ENCODE measurements around the gene OR8B12.

The OR8B12 gene

GRCh38 chr11:124543554-124543953 is at the start of gene OR8B12:
OR8B12 (minus strand) TSS chr11:124543654; CDS start chr11:124543654, 0 bp downstream.
- DNase-seq = no peak

- no peak for DNase-seq
Observed at GRCh38 chr11:124592627-124593026, 49.2 kb upstream of the OR8B12 start.

- DNase-seq = no peak
Observed at GRCh38 chr11:124591430-124591829, 48.0 kb upstream of the OR8B12 start.

- peak; percentile 59 for DNase-seq
Observed at GRCh38 chr11:124586238-124586860, 42.9 kb upstream of the OR8B12 start.

GRCh38 chr11:124584681-124585372 is 41.4 kb upstream of the OR8B12 start:
- DNase-seq = no peak

- no peak for DNase-seq
Observed at GRCh38 chr11:124583781-124584180, 40.3 kb upstream of the OR8B12 start.

- no peak for DNase-seq
Observed at GRCh38 chr11:124582565-124582964, 39.1 kb upstream of the OR8B12 start.

GRCh38 chr11:124581817-124582216 is 38.4 kb upstream of the OR8B12 start:
- DNase-seq = no peak

GRCh38 chr11:124578761-124579160 is 35.3 kb upstream of the OR8B12 start:
- DNase-seq = no peak

- DNase-seq = no peak
Observed at GRCh38 chr11:124577716-124578427, 34.4 kb upstream of the OR8B12 start.

- no peak for DNase-seq
Observed at GRCh38 chr11:124570160-124570559, 26.7 kb upstream of the OR8B12 start.

- DNase-seq = no peak
Observed at GRCh38 chr11:124569697-124570096, 26.2 kb upstream of the OR8B12 start, which contains the start of gene OR8A1. OR8A1 (plus strand) TSS chr11:124569997; CDS start chr11:124570120, 123 bp downstream.

GRCh38 chr11:124556828-124557227 is 13.4 kb upstream of the OR8B12 start:
- DNase-seq = no peak

- DNase-seq = no peak
Observed at GRCh38 chr11:124551987-124552386, 8.5 kb upstream of the OR8B12 start.

GRCh38 chr11:124551189-124551588 is 7.7 kb upstream of the OR8B12 start:
- DNase-seq = no peak

- no peak for DNase-seq
Observed at GRCh38 chr11:124543145-124543544, 309 bp downstream of the OR8B12 start.

GRCh38 chr11:124541204-124541603 is 2.2 kb downstream of the OR8B12 start:
- DNase-seq = no peak

GRCh38 chr11:124538019-124538418 is 5.4 kb downstream of the OR8B12 start:
- DNase-seq = peak; percentile 25

- DNase-seq = peak; percentile 41
Observed at GRCh38 chr11:124536520-124536919, 6.9 kb downstream of the OR8B12 start.

GRCh38 chr11:124535552-124536232 is 7.8 kb downstream of the OR8B12 start:
- peak; percentile 36 for DNase-seq

GRCh38 chr11:124534051-124534450 is 9.4 kb downstream of the OR8B12 start:
- DNase-seq = no peak

- DNase-seq = no peak
Observed at GRCh38 chr11:124533626-124534025, 9.8 kb downstream of the OR8B12 start.

- no peak for DNase-seq
Observed at GRCh38 chr11:124520550-124520854, 23.0 kb downstream of the OR8B12 start.

Measured in fibroblast of skin of right biceps (primary cell).